SH-SY5Y (cell line): Measurements from ENCODE around the gene CMTM2.

Experiments
- GATA2 ChIP-seq: IDR thresholded peaks from 2 replicates; pipeline ENCODE4 v1.6.1; 2011; ENCODE audit warnings: mild to moderate bottlenecking, low read depth, low read length
- GATA3 ChIP-seq: IDR thresholded peaks from 2 replicates; pipeline ENCODE4 v1.6.1; 2011; ENCODE audit warnings: low read depth, mild to moderate bottlenecking, low read length, moderate library complexity

DNA sequence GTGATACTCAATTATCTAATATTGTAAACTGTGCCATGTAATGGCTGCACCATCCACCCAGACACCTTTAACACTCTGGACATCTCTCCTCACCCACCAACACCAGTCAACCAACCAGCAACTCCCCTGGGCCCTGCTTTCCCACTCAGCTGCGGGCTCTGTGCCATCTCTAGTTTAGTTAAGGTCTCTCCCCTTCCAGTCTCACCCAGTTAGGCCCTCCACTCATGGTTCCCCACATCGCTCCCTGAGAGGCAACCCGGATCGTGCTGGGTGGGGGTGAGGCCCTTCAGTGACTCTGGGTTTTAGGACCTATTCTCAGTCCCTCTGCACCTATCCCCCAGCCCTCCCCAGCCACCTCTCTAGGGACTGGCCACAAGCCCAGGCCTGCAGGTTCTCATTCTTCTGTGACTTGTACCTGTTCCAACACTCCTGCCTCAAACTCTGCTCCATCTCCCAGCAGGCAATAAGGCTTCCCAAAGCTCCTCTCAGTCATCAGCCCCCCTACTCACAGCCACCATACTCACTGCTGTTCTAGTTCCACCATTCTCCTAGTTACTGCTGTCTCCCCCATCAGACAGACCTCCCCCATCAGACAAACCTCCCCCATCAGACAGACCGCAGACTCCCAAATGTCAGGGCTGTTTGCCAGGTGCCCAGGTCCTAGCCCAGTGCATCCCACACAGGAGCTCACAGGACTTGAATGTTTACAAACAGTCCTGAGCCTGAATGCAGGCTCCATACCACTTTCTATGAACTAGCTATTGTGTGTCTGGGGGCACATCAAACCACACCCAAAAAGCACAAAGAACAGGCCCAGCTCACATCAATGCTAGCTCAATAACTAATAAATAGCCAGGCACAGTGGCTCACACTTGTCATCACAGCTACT lies 31.9 kb upstream of the CMTM2 start:
- no peak for TF ChIP-seq GATA3
- no peak for TF ChIP-seq GATA2
